Measurements from ENCODE around the gene COPS3. TPM values are rescaled to one million over a fixed set of nuclear protein-coding genes. Genes with fewer than 3 reads are reported as not detected.
"Not testable (repeated sequence)": the region's sequence is repeated elsewhere in the genome, so short reads cannot be mapped to it uniquely, and the experiment has no call there.

Gene COPS3
- total RNA-seq, 1 donor from 2014 or later, result 36.6 TPM

DNA sequence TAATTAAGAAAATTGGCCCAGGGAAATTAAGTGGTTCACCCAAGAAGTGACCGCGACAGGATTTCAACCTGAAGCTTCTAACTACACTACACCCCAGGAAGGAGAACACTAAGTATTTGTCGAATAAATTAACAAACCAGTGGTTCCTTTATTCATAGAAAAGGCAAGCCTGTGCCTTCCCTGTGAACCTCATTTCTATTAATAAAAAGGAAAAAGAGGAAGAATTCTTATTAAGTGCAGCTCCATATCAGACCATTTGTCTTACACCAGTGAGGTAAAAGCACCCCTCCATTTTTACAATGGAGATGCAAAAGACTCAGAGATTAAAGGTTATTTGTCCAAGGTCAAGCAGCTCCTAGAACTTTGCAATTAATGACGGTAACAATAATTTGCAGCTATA is 1.7 kb downstream of the COPS3 start:
- Histone ChIP-seq H3K27ac (no peak overlapping the region), H3K9me3 (no peaks in the 10 kb centered on the region), H3K36me3 (peaks cover 10 to 15% of the 10 kb centered on the region in 2 donors), H3K4me1 (peaks cover 5 to 14% of the 10 kb centered on the region in 2 donors), H3K27me3 (no peaks in the 10 kb centered on the region), H3K4me3 (peak overlapping the region; percentile 88 to 92)
- DNase-seq (ENCODE audit: low spot score in 2 of 2), result no peak
- intact Hi-C loops (cut with DNase I), result no loop called here
- TF ChIP-seq, protein P1, sequence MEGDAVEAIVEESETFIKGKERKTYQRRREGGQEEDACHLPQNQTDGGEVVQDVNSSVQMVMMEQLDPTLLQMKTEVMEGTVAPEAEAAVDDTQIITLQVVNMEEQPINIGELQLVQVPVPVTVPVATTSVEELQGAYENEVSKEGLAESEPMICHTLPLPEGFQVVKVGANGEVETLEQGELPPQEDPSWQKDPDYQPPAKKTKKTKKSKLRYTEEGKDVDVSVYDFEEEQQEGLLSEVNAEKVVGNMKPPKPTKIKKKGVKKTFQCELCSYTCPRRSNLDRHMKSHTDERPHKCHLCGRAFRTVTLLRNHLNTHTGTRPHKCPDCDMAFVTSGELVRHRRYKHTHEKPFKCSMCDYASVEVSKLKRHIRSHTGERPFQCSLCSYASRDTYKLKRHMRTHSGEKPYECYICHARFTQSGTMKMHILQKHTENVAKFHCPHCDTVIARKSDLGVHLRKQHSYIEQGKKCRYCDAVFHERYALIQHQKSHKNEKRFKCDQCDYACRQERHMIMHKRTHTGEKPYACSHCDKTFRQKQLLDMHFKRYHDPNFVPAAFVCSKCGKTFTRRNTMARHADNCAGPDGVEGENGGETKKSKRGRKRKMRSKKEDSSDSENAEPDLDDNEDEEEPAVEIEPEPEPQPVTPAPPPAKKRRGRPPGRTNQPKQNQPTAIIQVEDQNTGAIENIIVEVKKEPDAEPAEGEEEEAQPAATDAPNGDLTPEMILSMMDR (IDR thresholded peaks at IDR 0.05), result no peak

DNA sequence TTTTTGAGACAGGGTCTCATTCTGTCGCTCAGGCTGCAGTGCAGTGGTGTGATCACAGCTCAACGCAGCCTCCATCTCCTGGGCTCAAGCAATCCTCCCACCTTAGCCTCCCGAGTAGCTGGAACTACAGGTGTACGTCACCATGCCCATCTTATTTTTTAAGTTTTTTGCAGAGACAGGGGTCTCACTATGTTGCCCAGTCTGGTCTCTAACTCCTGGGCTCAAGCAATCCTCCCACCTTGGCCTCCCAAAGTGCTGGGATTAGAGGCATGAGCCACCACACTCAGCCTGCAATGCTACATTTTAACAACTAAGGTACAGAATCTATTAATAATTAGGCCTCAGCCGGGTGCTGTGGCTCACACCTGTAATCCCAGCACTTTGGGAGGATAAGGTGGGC is 3.6 kb downstream of the COPS3 start:
- H3K27ac ChIP-seq; DNase-seq (ENCODE audit: low spot score in 2 of 2); H3K4me3 ChIP-seq; H3K9me3 ChIP-seq; intact Hi-C loops (cut with DNase I); H3K27me3 ChIP-seq: not testable (repeated sequence)
- H3K36me3 ChIP-seq, result peaks cover 25 to 33% of the 10 kb centered on the region in 2 donors
- H3K4me1 ChIP-seq, result peaks cover 5 to 14% of the 10 kb centered on the region in 2 donors

DNA sequence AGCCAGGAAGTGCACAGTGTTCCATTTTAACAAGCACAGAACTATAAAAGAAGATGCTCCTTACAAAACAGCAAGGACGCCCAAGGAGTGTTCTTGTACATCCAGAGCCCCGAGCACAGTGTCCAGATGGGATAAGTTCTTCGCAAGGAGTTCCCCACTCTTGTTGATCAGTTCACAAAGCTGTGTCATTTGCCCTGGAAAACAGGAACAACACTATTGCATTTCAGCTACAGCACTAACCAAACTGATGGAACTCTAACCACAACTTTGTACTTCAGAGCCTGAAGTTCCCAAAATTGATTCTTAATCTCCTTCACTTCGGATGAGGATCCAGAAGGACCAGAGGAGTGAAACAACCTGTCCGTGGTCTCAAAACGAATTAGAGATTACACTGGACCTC is 5.1 kb downstream of the COPS3 start:
- intact Hi-C loops (cut with DNase I), result no loop called here
- no peak for DNase-seq (ENCODE audit: low spot score in 2 of 2)
- Histone ChIP-seq H3K9me3 (no peaks in the 10 kb centered on the region), H3K27me3 (no peaks in the 10 kb centered on the region), H3K36me3 (peaks cover 35 to 40% of the 10 kb centered on the region in 2 donors), H3K27ac (no peak overlapping the region), H3K4me3 (no peak overlapping the region), H3K4me1 (peaks cover 5 to 14% of the 10 kb centered on the region in 2 donors)
- TF ChIP-seq, protein P1 (IDR thresholded peaks at IDR 0.05), result no peak

DNA sequence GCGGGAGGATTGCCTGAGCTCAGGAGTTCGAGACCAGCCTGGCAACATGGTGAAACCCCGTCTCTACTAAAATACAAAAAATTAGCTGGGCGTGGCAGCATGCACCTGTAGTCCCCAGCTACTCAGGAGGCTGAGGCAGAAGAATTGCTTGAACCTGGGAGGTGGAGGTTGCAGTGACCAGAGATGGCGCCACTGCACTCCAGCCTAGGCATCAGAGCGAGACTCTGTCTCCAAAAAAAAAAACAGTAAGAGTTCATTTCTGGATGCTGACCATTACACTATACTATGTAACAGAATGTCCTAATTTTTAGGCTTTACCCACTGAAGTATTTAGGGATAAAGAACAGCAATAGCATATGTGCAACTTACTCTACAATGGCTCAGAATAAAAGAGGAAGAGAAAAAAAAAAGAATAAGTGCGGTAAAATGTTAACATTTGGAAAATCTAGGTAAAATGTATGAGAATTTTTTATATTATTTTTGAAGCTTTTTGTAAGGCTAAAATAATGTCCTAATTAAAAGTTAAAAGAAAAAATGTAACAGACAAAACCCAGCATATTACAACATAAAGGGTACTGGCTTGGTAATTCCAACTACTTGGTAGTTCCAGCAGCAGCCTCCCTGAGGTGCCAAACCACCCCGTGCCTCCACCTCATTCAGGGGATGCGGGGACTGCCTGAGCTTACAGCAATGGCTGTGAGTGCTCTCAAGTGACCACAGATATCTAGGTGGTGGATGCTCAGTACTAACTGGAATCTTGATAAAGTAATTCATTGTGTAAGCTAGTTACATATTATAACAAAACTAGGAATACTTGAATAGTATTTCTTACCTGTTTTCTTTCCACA is 10.9 kb downstream of the COPS3 start:
- no peaks in the 10 kb centered on the region for H3K9me3 ChIP-seq
- TF ChIP-seq, protein P1 (IDR thresholded peaks at IDR 0.05), result no peak
- DNase-seq (ENCODE audit: low spot score in 2 of 2), result no peak
- H3K4me1 ChIP-seq, result no peaks in the 10 kb centered on the region
- peaks cover 79 to 87% of the 10 kb centered on the region in 2 donors for H3K36me3 ChIP-seq
- no peak overlapping the region for H3K27ac ChIP-seq
- intact Hi-C loops (cut with DNase I), result no loop called here
- no peaks in the 10 kb centered on the region for H3K27me3 ChIP-seq
- H3K4me3 ChIP-seq, result no peak overlapping the region

DNA sequence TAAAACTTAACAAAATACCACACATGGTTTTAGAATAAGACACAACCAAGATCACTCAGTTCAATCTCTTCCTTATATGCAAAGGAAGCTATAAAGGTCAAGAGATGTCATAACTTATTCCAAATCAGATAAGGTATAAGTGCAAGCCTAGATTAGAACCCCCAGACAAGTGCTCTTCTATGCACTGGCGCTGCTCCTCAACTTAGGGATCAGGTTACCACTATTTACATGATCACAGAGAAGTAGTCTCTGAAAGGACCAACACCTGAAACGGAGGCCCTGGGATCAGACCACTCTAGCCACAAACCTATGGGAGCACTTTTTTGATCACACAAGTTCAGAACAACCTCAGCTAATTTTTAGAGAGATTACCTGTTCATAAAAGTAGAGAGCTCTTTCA is 16.6 kb downstream of the COPS3 start:
- TF ChIP-seq, protein P1 (IDR thresholded peaks at IDR 0.05), result no peak
- no peaks in the 10 kb centered on the region for H3K27me3 ChIP-seq
- no peak overlapping the region for H3K27ac ChIP-seq
- peaks cover 84 to 89% of the 10 kb centered on the region in 2 donors for H3K36me3 ChIP-seq
- H3K4me3 ChIP-seq, result no peak overlapping the region
- intact Hi-C loops (cut with DNase I), result no loop called here
- H3K9me3 ChIP-seq, result no peaks in the 10 kb centered on the region
- no peak for DNase-seq (ENCODE audit: low spot score in 2 of 2)
- no peaks in the 10 kb centered on the region for H3K4me1 ChIP-seq

DNA sequence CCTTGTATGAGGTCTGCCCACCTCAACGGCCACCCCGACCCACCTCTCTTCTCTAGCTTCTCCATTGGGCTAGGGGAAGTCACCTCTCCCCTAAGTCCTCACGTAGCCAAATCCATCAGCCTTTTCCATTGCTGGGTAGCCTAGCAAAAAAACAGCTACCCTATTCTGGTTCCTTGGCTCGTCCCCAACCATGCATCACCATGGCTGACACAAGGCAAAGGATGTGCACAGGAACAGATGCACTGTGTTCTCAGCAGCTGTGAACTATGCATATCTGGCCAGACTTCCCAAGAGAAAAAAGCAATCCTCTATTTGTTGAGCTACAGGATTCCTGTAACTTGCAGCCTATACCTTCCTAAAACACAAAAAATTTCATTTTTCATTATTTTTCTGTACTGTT is 22.0 kb downstream of the COPS3 start:
- Histone ChIP-seq H3K36me3 (peaks cover 80 to 84% of the 10 kb centered on the region in 2 donors), H3K27me3 (no peaks in the 10 kb centered on the region), H3K4me1 (no peaks in the 10 kb centered on the region)

More for the DNA sequence above, 22.0 kb downstream of the COPS3 start:
- intact Hi-C loops (cut with DNase I), result no loop called here
- Histone ChIP-seq H3K27ac (no peak overlapping the region), H3K9me3 (no peaks in the 10 kb centered on the region), H3K4me3 (no peak overlapping the region)
- no peak for DNase-seq (ENCODE audit: low spot score in 2 of 2)
- TF ChIP-seq, protein P1 (IDR thresholded peaks at IDR 0.05), result no peak
